ENCODE results near the gene RPL22. TPM values are rescaled to one million over a fixed set of nuclear protein-coding genes. Genes with fewer than 3 reads are reported as not detected.

The RPL22 gene
- total RNA-seq, result 103 and 121 TPM in 2 replicates

DNA sequence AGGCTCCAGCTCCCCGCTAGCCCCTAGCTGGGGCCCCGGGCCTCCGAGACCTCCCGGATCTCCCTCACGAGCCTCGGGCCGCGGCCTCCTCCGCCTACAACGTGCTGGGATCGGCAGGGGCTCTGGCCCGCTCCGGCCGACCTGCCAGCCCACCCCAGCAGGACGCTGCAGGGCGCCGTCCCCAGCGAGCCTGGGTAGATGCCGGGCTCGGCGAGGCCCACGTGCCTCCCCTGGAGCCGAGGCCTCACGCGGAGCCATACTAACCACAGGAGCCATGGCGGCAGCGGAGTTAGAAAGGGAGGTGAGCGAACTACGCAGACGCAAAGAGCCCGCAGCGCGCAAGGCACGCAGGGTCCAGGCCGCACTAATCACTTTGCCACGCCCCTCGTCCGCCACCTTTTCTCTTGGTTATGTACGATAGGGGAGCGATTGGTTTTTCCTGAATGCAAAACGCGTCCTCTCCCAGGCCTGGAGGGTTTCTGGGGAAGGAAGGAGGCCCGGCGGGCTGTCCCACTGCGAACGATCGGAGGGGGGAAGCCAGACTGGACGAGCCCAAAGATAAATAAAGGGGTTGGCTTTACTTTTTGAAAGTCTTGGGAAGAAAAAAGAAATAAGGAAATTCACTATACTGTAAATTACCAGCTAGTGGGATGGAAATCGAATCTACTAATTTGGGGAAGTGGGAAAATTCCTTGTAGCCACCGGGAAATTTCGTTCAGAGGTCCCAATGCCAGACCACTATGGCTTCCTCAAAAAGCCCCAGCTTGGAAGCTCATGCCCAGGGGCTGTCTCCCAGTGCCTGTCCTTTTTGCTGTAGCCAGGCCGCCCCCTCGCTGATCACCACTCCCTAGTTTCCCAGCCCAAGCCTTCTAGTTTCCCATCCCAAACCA lies at the start of gene RPL22:
TSS of gene RPL22 (minus strand) at position 298 of the 890 bp plus-strand sequence. CDS start at position 276, 22 bp downstream.

GRCh38 chr1:6243993-6244392 lies 44.6 kb upstream of the RPL22 start, which contains the start of gene HES3:
HES3 (plus strand) TSS chr1:6244179; CDS start chr1:6244366, 187 bp downstream.

DNA sequence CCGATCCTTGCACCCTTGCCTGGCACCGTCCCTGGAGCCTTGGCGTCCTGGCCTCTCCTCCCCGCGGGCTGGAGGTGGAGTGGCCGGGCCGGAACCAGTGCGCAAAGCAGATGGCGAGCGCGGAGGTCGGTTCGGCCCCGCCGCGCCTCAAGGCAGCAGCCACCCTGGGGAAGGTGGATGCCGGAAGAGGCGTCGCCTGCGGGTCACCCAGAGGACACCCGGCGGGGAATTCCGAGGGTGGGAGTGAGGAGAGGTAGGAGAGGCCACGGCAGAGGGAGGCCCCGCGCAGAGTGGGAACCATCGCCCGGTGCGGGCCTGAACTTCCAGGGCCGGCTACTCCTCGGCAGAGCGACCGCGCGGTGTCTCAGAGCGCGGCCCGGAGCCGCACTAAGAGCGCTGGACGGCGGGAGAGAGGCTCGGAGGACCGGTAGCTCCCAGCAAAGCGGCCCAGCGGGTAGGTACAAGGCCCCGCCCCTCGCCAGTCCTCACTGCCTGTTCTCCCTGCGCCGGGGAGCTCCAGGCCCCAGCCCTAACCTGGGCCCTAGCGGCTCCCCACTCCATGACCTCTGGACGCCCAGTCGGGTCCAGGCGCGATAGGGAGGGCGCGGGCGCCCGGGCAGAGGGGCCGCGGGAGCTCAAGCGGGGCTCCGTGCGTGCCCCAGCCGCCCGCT lies 6.6 kb upstream of the RPL22 start, which contains the start of gene RNF207:
TSS of gene RNF207 (plus strand) at position 271 of the 671 bp plus-strand sequence. CDS start 417 bp downstream, outside the sequence.

GRCh38 chr1:6180268-6180706 lies 19.1 kb downstream of the RPL22 start, which contains the start of gene CHD5:
CHD5 (minus strand) TSS chr1:6180321; CDS start chr1:6180023, 298 bp downstream.

Other genes with a start within 250 kb of the RPL22 start
- gene NPHP4, start 207.2 kb downstream of the RPL22 start, total RNA-seq, result 10.0 and 11.1 TPM in 2 replicates
- gene KCNAB2, start 153.7 kb downstream of the RPL22 start, total RNA-seq, result 5.0 and 7.6 TPM in 2 replicates
- gene CHD5, start 19.3 kb downstream of the RPL22 start, total RNA-seq, result 0.13 TPM in 2 replicates
- gene RNF207, start 6.5 kb upstream of the RPL22 start, total RNA-seq, result 11.1 and 20.8 TPM in 2 replicates
- gene ICMT, start 36.4 kb upstream of the RPL22 start, total RNA-seq, result 121 and 136 TPM in 2 replicates
- gene HES3, start 44.6 kb upstream of the RPL22 start, total RNA-seq, result not detected in 2 replicates
- 11.3 and 11.5 TPM in 2 replicates for gene GPR153, start 61.5 kb upstream of the RPL22 start, total RNA-seq
- gene ACOT7, start 194.2 kb upstream of the RPL22 start, total RNA-seq, result 31.7 and 92.7 TPM in 2 replicates
- 0.26 and 0.59 TPM in 2 replicates for gene HES2, start 220.3 kb upstream of the RPL22 start, total RNA-seq
- 0.07 TPM in 1 of 2 replicates, not detected in the other for gene ESPN, start 225.2 kb upstream of the RPL22 start, total RNA-seq

Measured in smooth muscle cell of the pulmonary artery (primary cell).